IMR-90 (cell line): ENCODE data around the gene TCL1A. TPM values are rescaled to one million over a fixed set of nuclear protein-coding genes. Genes with fewer than 3 reads are reported as not detected.

Experiments used
- ATAC-seq: fragments of 200-7000 bp; cut with Tn5 transposase; 2 replicates; pipeline ENCODE4 v1.9.1; 2020; ENCODE audit warnings: low read depth, mild to moderate bottlenecking, moderate library complexity
- BruUV-seq: library from RNA; stranded (reverse); fragments of 400-500 nt; replicated peaks from 2 replicates; lab custom pipeline; 2021; lab: Mats Ljungman, UMichigan
- CTCF ChIA-PET: fragments of 300-600 bp; formaldehyde crosslinking; extraction: SDS; loops from one replicate; lab custom pipeline; 2021; ENCODE audit warnings: antibody characterized with exemption; lab: Yijun Ruan, JAX
- POLR2A ChIA-PET: fragments of 300-600 bp; sonication (Branson Sonifier 250); formaldehyde crosslinking; loops from one replicate; lab custom pipeline; 2022; ENCODE audit warnings: antibody characterized with exemption; ENCODE audit not compliant: unreplicated experiment; lab: Charles Lee
- DNase-seq: peaks from one replicate; pipeline ENCODE4 v3.0.0; 2013
- H2AFZ ChIP-seq: replicated peaks from 2 replicates; pipeline ENCODE3; 2013; ENCODE audit warnings: low read length, mild to moderate bottlenecking; ENCODE audit not compliant: poor library complexity
- H2AK5ac ChIP-seq: 2 replicates; pipeline ENCODE4 v1.6.1; 2013; ENCODE audit warnings: low read depth, low read length, inconsistent platforms
- H2AK9ac ChIP-seq: replicated peaks from 2 replicates; pipeline ENCODE3; 2013; ENCODE audit warnings: mild to moderate bottlenecking, low read depth, low read length, moderate library complexity; ENCODE audit not compliant: poor library complexity
- H2BK120ac ChIP-seq: 2 replicates; pipeline ENCODE4 v1.6.1; 2013; ENCODE audit warnings: low read depth, low read length, inconsistent platforms
- H2BK15ac ChIP-seq: 3 replicates; pipeline ENCODE4 v1.6.1; 2013; ENCODE audit warnings: low read depth, low read length, inconsistent platforms
- H2BK20ac ChIP-seq: 2 replicates; pipeline ENCODE4 v1.6.1; 2013; ENCODE audit warnings: low read depth, mild to moderate bottlenecking, inconsistent platforms, low read length, moderate library complexity
- H2BK5ac ChIP-seq: 2 replicates; pipeline ENCODE4 v1.6.1; 2013; ENCODE audit warnings: mild to moderate bottlenecking, low read depth, low read length, inconsistent platforms; ENCODE audit not compliant: poor library complexity, severe bottlenecking
- H3K14ac ChIP-seq: replicated peaks from 2 replicates; pipeline ENCODE4 v1.6.1; 2013; ENCODE audit warnings: low read depth, low read length, inconsistent platforms
- H3K18ac ChIP-seq: 2 replicates; pipeline ENCODE4 v1.6.1; 2013; ENCODE audit warnings: low read depth, low read length, control low read depth
- H3K23ac ChIP-seq: 2 replicates; pipeline ENCODE4 v1.6.1; 2013; ENCODE audit warnings: low read depth, low read length, inconsistent platforms
- H3K27ac ChIP-seq: 2 replicates; pipeline ENCODE4 v1.5.1; 2013; ENCODE audit warnings: mild to moderate bottlenecking, control low read depth, low read length; ENCODE audit not compliant: insufficient read depth
- H3K27me3 ChIP-seq: 2 replicates; pipeline ENCODE4 v1.6.1; 2013; ENCODE audit warnings: low read length; ENCODE audit not compliant: control insufficient read depth, insufficient read depth
- H3K36me3 ChIP-seq: 2 replicates; pipeline ENCODE4 v1.6.1; 2013; ENCODE audit warnings: low read length, mixed read lengths; ENCODE audit not compliant: control insufficient read depth, insufficient read depth
- H3K4ac ChIP-seq: 2 replicates; pipeline ENCODE4 v1.6.1; 2013; ENCODE audit warnings: low read depth, low read length, inconsistent platforms
- H3K4me1 ChIP-seq: 2 replicates; pipeline ENCODE4 v1.6.1; 2013; ENCODE audit warnings: low read length, mixed read lengths; ENCODE audit not compliant: control insufficient read depth, insufficient read depth
- H3K4me2 ChIP-seq: 2 replicates; pipeline ENCODE4 v1.6.1; 2013; ENCODE audit warnings: low read depth, mild to moderate bottlenecking, control low read depth, low read length, moderate library complexity
- H3K4me3 ChIP-seq: 2 replicates; pipeline ENCODE4 v1.5.1; 2013; ENCODE audit warnings: low read depth, mild to moderate bottlenecking, control low read depth, low read length, moderate library complexity; ENCODE audit not compliant: insufficient read depth
- H3K56ac ChIP-seq: 2 replicates; pipeline ENCODE4 v1.6.1; 2013; ENCODE audit warnings: low read length, inconsistent platforms; ENCODE audit not compliant: insufficient read depth; ENCODE audit errors: extremely low read depth
- H3K79me1 ChIP-seq, 2 experiments: 2 replicates each; pipeline ENCODE4 v1.6.1; 2013; ENCODE audit warnings: low read length in 2 of 2, inconsistent platforms in 1 of 2, low read depth in 1 of 2
- H3K9ac ChIP-seq: 2 replicates; pipeline ENCODE4 v1.6.1; 2013; ENCODE audit warnings: low read depth, low read length, control low read depth
- H3K9me1 ChIP-seq: 2 replicates; pipeline ENCODE4 v1.6.1; 2013; ENCODE audit warnings: low read length, inconsistent platforms; ENCODE audit not compliant: insufficient read depth
- H3K9me3 ChIP-seq: 2 replicates; pipeline ENCODE4 v1.6.1; 2013; ENCODE audit warnings: low read length; ENCODE audit not compliant: control insufficient read depth, insufficient read depth
- H4K20me1 ChIP-seq: 2 replicates; pipeline ENCODE4 v1.6.1; 2013; ENCODE audit warnings: low read length, inconsistent platforms; ENCODE audit not compliant: insufficient read depth
- H4K5ac ChIP-seq: 2 replicates; pipeline ENCODE4 v1.6.1; 2013; ENCODE audit warnings: mild to moderate bottlenecking, low read depth, low read length, control low read depth
- H4K8ac ChIP-seq, 2 experiments: 2 replicates each; pipeline ENCODE4 v1.6.1; 2013; ENCODE audit warnings: low read depth in 2 of 2, low read length in 2 of 2, control low read depth in 1 of 2, inconsistent platforms in 1 of 2
- H4K91ac ChIP-seq: 2 replicates; pipeline ENCODE4 v1.6.1; 2013; ENCODE audit warnings: low read depth, low read length, inconsistent platforms; ENCODE audit not compliant: insufficient read depth
- CEBPB ChIP-seq: IDR thresholded peaks from 2 replicates; pipeline ENCODE4 v1.6.1; 2012; ENCODE audit warnings: low read depth, low read length, improper control_type of control experiment
- CHD1 ChIP-seq: IDR thresholded peaks from 2 replicates; pipeline ENCODE4 v1.6.1; 2012; ENCODE audit warnings: low read depth, low read length, improper control_type of control experiment
- CTCF ChIP-seq: conservative IDR thresholded peaks from 2 replicates; pipeline ENCODE4 v1.5.1; 2012; ENCODE audit warnings: mild to moderate bottlenecking, low read depth, low read length, improper control_type of control experiment
- ELK1 ChIP-seq: fragments of 150-350 bp; IDR thresholded peaks from 2 replicates; pipeline ENCODE4 v1.6.1; 2016; ENCODE audit warnings: low read depth, mild to moderate bottlenecking, low read length, moderate library complexity, borderline replicate concordance
- FOS ChIP-seq: fragments of 150-350 bp; IDR thresholded peaks from 2 replicates; pipeline ENCODE4 v1.6.1; 2016; ENCODE audit warnings: low read depth, low read length
- MAFK ChIP-seq: IDR thresholded peaks from 2 replicates; pipeline ENCODE4 v1.6.1; 2012; ENCODE audit warnings: low read depth, low read length, improper control_type of control experiment
- MAZ ChIP-seq: IDR thresholded peaks from 2 replicates; pipeline ENCODE4 v1.6.1; 2012; ENCODE audit warnings: low read depth, mild to moderate bottlenecking, low read length, improper control_type of control experiment, moderate library complexity, borderline replicate concordance
- MXI1 ChIP-seq: IDR thresholded peaks from 2 replicates; pipeline ENCODE4 v1.6.1; 2012; ENCODE audit warnings: low read depth, mild to moderate bottlenecking, low read length, moderate library complexity, borderline replicate concordance
- NFE2L2 ChIP-seq: fragments of 150-350 bp; IDR thresholded peaks from 2 replicates; pipeline ENCODE4 v1.6.1; 2016; ENCODE audit warnings: low read depth, mild to moderate bottlenecking, low read length
- POLR2A ChIP-seq: IDR thresholded peaks from 2 replicates; pipeline ENCODE4 v1.6.1; 2012; ENCODE audit warnings: mild to moderate bottlenecking, low read depth, low read length
- RAD21 ChIP-seq: IDR thresholded peaks from 2 replicates; pipeline ENCODE4 v1.6.1; 2012; ENCODE audit warnings: low read length, improper control_type of control experiment
- RCOR1 ChIP-seq: IDR thresholded peaks from 2 replicates; pipeline ENCODE4 v1.6.1; 2012; ENCODE audit warnings: mild to moderate bottlenecking, low read length, improper control_type of control experiment; ENCODE audit not compliant: insufficient replicate concordance
- RFX5 ChIP-seq: IDR thresholded peaks from 2 replicates; pipeline ENCODE4 v1.8.0; 2012; ENCODE audit warnings: low read depth, mild to moderate bottlenecking, low read length, moderate library complexity
- SMC3 ChIP-seq: fragments of 150-350 bp; IDR thresholded peaks from 2 replicates; pipeline ENCODE4 v1.6.1; 2016; ENCODE audit warnings: low read depth, mild to moderate bottlenecking, antibody characterized with exemption, low read length, moderate library complexity
- USF2 ChIP-seq: fragments of 150-350 bp; IDR thresholded peaks from 2 replicates; pipeline ENCODE4 v1.6.1; 2017; ENCODE audit warnings: mild to moderate bottlenecking, antibody characterized with exemption, low read length, low read depth
- WGBS, 2 experiments: methylation state at CpG; one replicate each; pipeline versions ENCODE4 v1.1.5 to v1.1.7; 2013; ENCODE audit warnings: missing lambda C conversion rate in 2 of 2; ENCODE audit not compliant: insufficient read length in 1 of 2; ENCODE audit errors: extremely low coverage in 2 of 2; 5-methylcytosine and 5-hydroxymethylcytosine counted together
- dilution Hi-C: fragments of 300-500 bp; cut with HindIII; formaldehyde crosslinking; loops from one replicate; pipeline ENCODE4 v1.14.3; 2018; ENCODE audit warnings: low sequenced_read_pairs; ENCODE audit not compliant: unreplicated experiment
- in situ Hi-C: fragments of 300-500 bp; cut with MboI; formaldehyde crosslinking; loops from 3 replicates; pipeline ENCODE4 v1.14.3; 2019; ENCODE audit warnings: low sequenced_read_pairs, inconsistent platforms, mixed read lengths
- intact Hi-C: fragments of 100-400 bp; cut with micrococcal nuclease; formaldehyde crosslinking; loops from 2 replicates; pipeline ENCODE4 v1.10.0; 2022
- polyA plus RNA-seq, 3 experiments: library from polyadenylated mRNA; depleted of rRNA; stranded (reverse); fragments of >200 nt; gene quantifications; 2 replicates each; pipeline ENCODE4 v1.2.3, GENCODE V29; 2012; ENCODE audit warnings: low replicate concordance in 1 of 3
- total RNA-seq: library from RNA; depleted of rRNA; stranded (reverse); fragments of >200 nt; gene quantifications from 2 replicates; pipeline ENCODE4 v1.2.3, GENCODE V29; 2012

The TCL1A gene
- total and polyA plus RNA-seq, 2 of the 4 experiments (the other 2 are of a cell fraction) = not detected

DNA sequence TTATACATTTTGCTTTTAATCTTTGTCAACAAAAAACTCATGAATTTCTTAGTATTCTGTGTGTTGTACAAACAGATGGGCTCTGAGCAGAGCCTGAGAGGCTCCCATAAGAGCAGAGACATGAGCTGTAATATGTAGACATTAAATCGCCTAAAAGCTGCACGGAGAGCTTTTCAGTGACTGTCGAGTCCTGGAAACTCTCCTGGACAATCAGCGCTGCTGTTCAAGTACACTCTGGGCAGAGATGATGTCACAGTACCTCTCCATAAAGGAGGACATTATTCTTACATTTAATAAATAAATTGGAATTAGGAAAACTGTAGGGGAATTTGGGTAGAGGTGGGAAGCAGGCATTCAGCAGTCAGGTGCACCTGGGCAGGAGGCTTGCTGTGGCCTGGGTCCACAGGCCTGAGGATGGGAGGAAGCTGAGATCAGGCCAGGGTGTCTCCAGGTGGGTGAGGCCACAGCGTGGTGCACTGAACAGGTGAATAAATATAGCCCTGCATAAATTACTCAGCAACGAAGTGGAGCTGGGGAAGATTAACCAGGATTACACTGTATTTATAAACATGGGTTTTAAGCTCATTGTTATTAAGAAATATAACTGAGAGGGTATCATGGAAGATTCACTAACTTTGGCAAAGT lies 13.3 kb upstream of the TCL1A start:
- Histone ChIP-seq H3K79me1 (no peaks in the 10 kb centered on the region), H3K9me3 (no peaks in the 10 kb centered on the region), H2BK120ac (no peak overlapping the region), H2BK5ac (no peak overlapping the region), H4K8ac (no peak overlapping the region), H3K23ac (no peak overlapping the region), H2BK20ac (no peak overlapping the region), H2AFZ (no peak overlapping the region), H3K27me3 (no peaks in the 10 kb centered on the region), H2AK9ac (no peak overlapping the region), H4K91ac (no peak overlapping the region), H3K27ac (no peak overlapping the region), H3K4me1 (no peaks in the 10 kb centered on the region), H3K4me3 (no peak overlapping the region), H3K18ac (no peak overlapping the region), H3K4me2 (no peak overlapping the region), H2BK15ac (no peak overlapping the region), H4K5ac (no peak overlapping the region), H3K56ac (no peak overlapping the region), H3K9ac (no peak overlapping the region), H3K9me1 (no peaks in the 10 kb centered on the region), H3K14ac (no peak overlapping the region), H2AK5ac (no peak overlapping the region), H4K20me1 (no peaks in the 10 kb centered on the region), H3K36me3 (no peaks in the 10 kb centered on the region), H3K4ac (no peak overlapping the region)
- POLR2A ChIA-PET = interaction anchor here (0.6 kb wide), 1 partner anchor 148 kb away, joined by 3 read pairs; no protein-coding TSS in a partner anchor
- CTCF ChIA-PET = no interaction called here
- ATAC-seq = no peak
- BruUV-seq = no TSS peak
- TF ChIP-seq RFX5 (no peak), RCOR1 (no peak), POLR2A (no peak), NFE2L2 (no peak), FOS (no peak), SMC3 (no peak), CEBPB (no peak), CHD1 (no peak), CTCF (no peak), RAD21 (no peak), MAFK (no peak), MXI1 (no peak), MAZ (no peak), ELK1 (no peak), USF2 (no peak)
- no peak for DNase-seq
- no CpG with 5 or more reads among the region's 6 CpGs for WGBS, 2 experiments
- dilution Hi-C loops = no loop called here
- in situ Hi-C loops = no loop called here
- intact Hi-C loops = no loop called here
